Astrocyte (in vitro differentiated cells and primary cell): ENCODE measurements around the gene CASK.

Source experiments
- CTCF ChIP-seq: IDR thresholded peaks from 2 replicates; pipeline ENCODE4 v1.5.1; 2011; ENCODE audit warnings: low read depth, mild to moderate bottlenecking, inconsistent platforms, low read length, moderate library complexity; ENCODE audit not compliant: insufficient read depth
- EZH2 ChIP-seq: IDR thresholded peaks from 2 replicates; pipeline ENCODE4 v1.6.1; 2012; ENCODE audit warnings: mild to moderate bottlenecking, low read length, inconsistent platforms; ENCODE audit not compliant: insufficient read depth

- TF ChIP-seq CTCF = no peak
- TF ChIP-seq EZH2 = no peak
Observed at GRCh38 chrX:41705680-41706374, 217.5 kb downstream of the CASK start.
